22Rv1 (cell line): ENCODE measurements around the gene ARMH2.
A peak's percentile ranks its signal among the peaks of the same experiment; 100 is the strongest.

Experiments
- H3K27ac ChIP-seq: fragments of 450-650 bp; 2 replicates; pipeline ENCODE4 v1.5.1; 2017
- CTCF ChIP-seq: fragments of 450-650 bp; IDR thresholded peaks from 2 replicates; pipeline ENCODE4 v1.5.1; 2017; ENCODE audit warnings: mild to moderate bottlenecking
- ZFX ChIP-seq: fragments of 450-650 bp; IDR thresholded peaks from 2 replicates; pipeline ENCODE4 v1.6.1; 2017; ENCODE audit warnings: antibody characterized with exemption, borderline replicate concordance

ARMH2 gene

GRCh38 chr6:24788031-24788665, 10.6 kb downstream of the ARMH2 start:
- TF ChIP-seq ZFX (no peak), CTCF (no peak)
- H3K27ac ChIP-seq, result no peak overlapping the region

DNA sequence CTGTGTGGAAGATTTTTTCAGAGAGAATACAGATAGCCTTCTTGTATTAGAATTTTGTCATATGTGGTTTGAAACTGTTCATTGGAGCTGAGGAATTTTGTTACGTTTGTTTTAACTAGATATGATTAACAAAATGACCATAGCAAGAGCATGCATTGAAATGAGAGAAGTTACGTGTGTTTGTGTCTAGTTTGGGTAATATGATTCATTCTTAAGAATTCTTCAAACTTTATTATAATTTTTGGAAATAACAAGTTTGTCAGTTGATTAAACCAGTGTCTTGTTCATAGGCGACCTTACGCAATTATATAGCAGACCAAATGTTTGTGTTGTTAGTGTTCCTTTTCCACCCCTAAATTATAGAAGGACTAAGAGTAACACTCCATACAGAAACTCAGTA, 18.5 kb downstream of the ARMH2 start:
- TF ChIP-seq ZFX, result no peak
- TF ChIP-seq CTCF, result no peak

DNA sequence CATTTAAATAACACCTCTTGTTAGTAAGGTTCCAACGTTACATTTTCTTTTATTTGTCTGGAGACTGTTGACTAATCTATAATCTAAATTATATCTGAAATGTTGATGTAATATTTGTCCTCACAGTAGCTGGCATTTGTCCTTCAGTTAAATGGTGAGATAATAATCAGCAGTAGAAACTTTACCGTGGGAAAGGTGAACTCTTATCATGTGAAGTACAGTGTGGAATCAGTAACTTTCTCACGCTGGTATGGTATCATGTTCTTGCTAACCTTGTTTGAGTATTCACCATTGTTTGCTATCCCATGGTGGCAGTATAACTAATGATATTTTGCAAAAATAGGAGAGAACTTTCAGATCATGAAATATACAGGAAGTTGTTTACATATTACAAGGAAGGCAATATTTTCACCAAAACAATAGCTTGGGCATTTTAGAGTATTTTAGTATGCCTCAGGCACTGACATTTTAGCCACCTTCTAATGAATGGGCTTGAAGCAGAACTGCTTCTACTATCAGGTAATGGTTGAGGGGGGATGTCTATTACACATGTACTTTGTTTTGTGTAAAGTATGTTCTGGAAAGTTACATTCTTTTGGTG, 19.2 kb downstream of the ARMH2 start:
- peak overlapping the region; percentile 75 for H3K27ac ChIP-seq
- TF ChIP-seq ZFX (no peak), CTCF (peak; percentile 24)

More for the DNA sequence above, 18.5 kb downstream of the ARMH2 start:
- peak overlapping the region; percentile 75 for H3K27ac ChIP-seq

DNA sequence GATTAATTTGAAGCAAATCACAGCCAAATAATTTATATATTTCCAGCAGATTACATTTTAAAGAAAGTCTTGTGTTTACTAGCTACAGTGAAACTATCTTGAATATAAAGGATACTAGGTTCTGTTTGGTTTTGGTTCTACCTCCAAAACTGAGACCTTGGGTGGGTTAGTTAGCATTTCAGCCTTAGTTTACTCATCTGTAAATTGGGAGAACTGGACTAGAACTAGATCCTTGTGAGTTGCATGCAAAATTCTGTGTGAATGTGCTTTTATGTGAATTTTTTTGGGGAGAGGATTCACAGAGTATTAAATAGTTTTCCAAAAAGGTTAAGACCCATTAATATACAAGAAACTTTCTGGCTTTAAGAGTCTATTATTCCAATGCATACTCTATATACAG, 19.8 kb downstream of the ARMH2 start:
- peak overlapping the region; percentile 75 for H3K27ac ChIP-seq
- TF ChIP-seq ZFX (no peak), CTCF (no peak)

DNA sequence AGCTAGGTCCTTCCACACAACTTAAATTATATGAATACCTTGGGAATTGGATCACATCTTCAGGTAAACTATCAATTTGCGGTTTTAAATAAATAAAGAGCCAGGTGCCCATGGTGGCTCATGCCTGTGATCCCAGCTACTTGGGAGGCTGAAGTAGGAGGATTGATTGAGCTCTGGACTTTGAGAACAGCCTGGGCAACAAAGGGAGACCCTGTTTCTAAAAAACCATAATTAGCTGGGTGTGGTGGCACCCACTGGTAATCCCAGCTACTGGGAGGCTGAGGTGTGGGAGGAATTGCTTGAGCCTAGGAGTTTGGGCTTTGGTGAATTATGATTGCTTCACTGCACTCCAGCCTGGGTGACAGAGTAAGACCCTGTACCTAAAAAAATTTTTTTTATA, 20.6 kb downstream of the ARMH2 start:
- TF ChIP-seq ZFX (no peak), CTCF (no peak)
- peak overlapping the region; percentile 75 for H3K27ac ChIP-seq

GRCh38 chr6:24777227-24777626, 21.5 kb downstream of the ARMH2 start:
- peak overlapping the region; percentile 98; the same call in 1 of the 2 replicates for H3K27ac ChIP-seq
- no peak for TF ChIP-seq CTCF

DNA sequence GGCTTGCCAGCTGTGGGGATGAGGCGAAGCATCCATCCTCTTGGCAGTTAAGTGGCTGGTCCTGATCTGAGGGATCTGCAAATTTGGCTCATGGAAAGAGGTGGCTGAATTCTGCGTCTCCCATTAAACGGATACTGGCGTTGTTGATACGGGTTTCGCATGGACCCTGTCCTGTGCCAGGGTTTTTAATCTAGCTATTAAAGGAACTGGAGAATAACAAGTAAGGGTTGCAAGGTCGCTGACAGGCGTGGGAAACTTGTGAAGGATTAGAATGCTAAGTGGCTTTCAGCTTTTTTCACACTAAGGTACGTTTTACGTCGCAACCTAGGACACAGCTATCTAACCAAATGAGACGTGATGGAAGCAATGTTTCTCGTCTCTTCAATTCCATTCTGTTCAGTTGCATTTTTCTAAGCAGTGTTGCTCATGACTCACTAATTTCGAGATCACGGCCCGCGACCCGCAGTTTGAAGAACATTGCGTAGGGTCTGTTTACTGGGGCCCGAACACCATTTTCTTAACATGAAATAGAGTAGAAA, 23.1 kb downstream of the ARMH2 start:
- H3K27ac ChIP-seq, result peak overlapping the region; percentile 98
- TF ChIP-seq CTCF, result no peak
- no peak for TF ChIP-seq ZFX
